Breast epithelium (tissue), 4 donors: ENCODE results near the gene C16orf90. TPM values are rescaled to one million over a fixed set of nuclear protein-coding genes. Genes with fewer than 3 reads are reported as not detected.

Source experiments
- DNase-seq, 2 donors: peaks; one replicate each; pipeline ENCODE4 v3.0.0-alpha.2; 2019; ENCODE audit warnings: low spot score in 2 of 2
- H3K27ac ChIP-seq, 2 donors: fragments of 200-600 bp; sonication (generic) in 1 of 2; one replicate each; pipeline ENCODE4 v1.5.1; 2016 to 2019; ENCODE audit warnings: mild to moderate bottlenecking in 1 of 2
- H3K27me3 ChIP-seq, 2 donors: fragments of 200-600 bp; sonication (generic) in 1 of 2; one replicate each; pipeline versions ENCODE4 v1.5.1 to v1.6.0; 2017 to 2019; ENCODE audit warnings: control low read depth in 1 of 2, mild to moderate bottlenecking in 1 of 2
- H3K36me3 ChIP-seq: fragments of 200-600 bp; one replicate; pipeline ENCODE4 v1.5.1; 2019
- H3K4me1 ChIP-seq, 2 donors: fragments of 200-600 bp; sonication (generic); one replicate each; pipeline ENCODE4 v1.5.1; 2016 to 2019; ENCODE audit warnings: control low read depth in 1 of 2
- H3K4me3 ChIP-seq, 3 donors: fragments of 200-600 bp; sonication (generic); 1 replicate in 2 of 3; 2 replicates in 1 of 3; pipeline ENCODE4 v1.5.1; 2016 to 2019; ENCODE audit warnings: mild to moderate bottlenecking in 3 of 3, moderate library complexity in 2 of 3
- H3K9me3 ChIP-seq, 2 donors: fragments of 200-600 bp; sonication (generic) in 1 of 2; one replicate each; pipeline ENCODE4 v1.5.1; 2016 to 2019; ENCODE audit warnings: control low read depth in 1 of 2
- CTCF ChIP-seq, 3 donors: fragments of 450-650 bp; IDR thresholded peaks; one replicate each; pipeline ENCODE4 v1.5.1; 2016 to 2017; ENCODE audit warnings: antibody characterized with exemption in 3 of 3, mild to moderate bottlenecking in 3 of 3, moderate library complexity in 3 of 3
- POLR2A ChIP-seq: fragments of 450-650 bp; IDR thresholded peaks from one replicate; pipeline ENCODE4 v1.6.1; 2016; ENCODE audit warnings: antibody characterized with exemption, mild to moderate bottlenecking, moderate library complexity
- POLR2AphosphoS5 ChIP-seq, 3 donors: sonication (generic); formaldehyde crosslinking; IDR thresholded peaks; one replicate each; pipeline ENCODE4 v1.6.1; 2017; ENCODE audit warnings: antibody characterized with exemption in 3 of 3
- intact Hi-C: fragments of 100-400 bp; cut with DNase I; formaldehyde crosslinking; loops from one replicate; pipeline ENCODE4 v1.15.1; 2023; ENCODE audit warnings: low total_unique reads
- total RNA-seq, 3 donors: library from RNA; depleted of rRNA; stranded (reverse); fragments of >200 nt; gene quantifications; one replicate each; pipeline ENCODE4 v1.1.0, GENCODE V29; 2016

Gene C16orf90
- total RNA-seq, 3 donors from 2014 or later: not detected

GRCh38 chr16:3467921-3468320 lies 27.4 kb downstream of the C16orf90 start:
- H3K4me1 ChIP-seq: no peaks in the 10 kb centered on the region

GRCh38 chr16:3467182-3467581 lies 28.1 kb downstream of the C16orf90 start:
- Histone ChIP-seq H3K9me3 (no peaks in the 10 kb centered on the region), H3K36me3 (no peaks in the 10 kb centered on the region), H3K27ac (no peak overlapping the region), H3K4me3 (no peak overlapping the region), H3K4me1 (no peaks in the 10 kb centered on the region), H3K27me3 (no peaks in the 10 kb centered on the region)
- intact Hi-C loops: no loop called here
- TF ChIP-seq POLR2AphosphoS5 (IDR thresholded peaks at IDR 0.05) (no peak), POLR2A (no peak), CTCF (IDR thresholded peaks at IDR 0.05) (no peak)
- no peak for DNase-seq

More at GRCh38 chr16:3467921-3468320, 27.4 kb downstream of the C16orf90 start:
- intact Hi-C loops: no loop called here
- TF ChIP-seq POLR2A (no peak), POLR2AphosphoS5 (IDR thresholded peaks at IDR 0.05) (no peak), CTCF (IDR thresholded peaks at IDR 0.05) (no peak)
- H3K27ac ChIP-seq: no peak overlapping the region
- H3K9me3 ChIP-seq: no peaks in the 10 kb centered on the region
- H3K27me3 ChIP-seq: no peaks in the 10 kb centered on the region
- no peak for DNase-seq
- H3K36me3 ChIP-seq: no peaks in the 10 kb centered on the region
- no peak overlapping the region for H3K4me3 ChIP-seq

- intact Hi-C loops: no loop called here
- Histone ChIP-seq H3K27me3 (no peaks in the 10 kb centered on the region), H3K36me3 (no peaks in the 10 kb centered on the region), H3K9me3 (no peaks in the 10 kb centered on the region), H3K4me1 (no peaks in the 10 kb centered on the region), H3K27ac (no peak overlapping the region), H3K4me3 (no peak overlapping the region)
- no peak for TF ChIP-seq CTCF (IDR thresholded peaks at IDR 0.05)
- no peak for TF ChIP-seq POLR2A
- TF ChIP-seq POLR2AphosphoS5 (IDR thresholded peaks at IDR 0.05): no peak
- no peak for DNase-seq
Observed at GRCh38 chr16:3465911-3466584, 29.2 kb downstream of the C16orf90 start.

GRCh38 chr16:3465301-3465700 lies 30.0 kb downstream of the C16orf90 start:
- Histone ChIP-seq H3K27me3 (no peaks in the 10 kb centered on the region), H3K36me3 (no peaks in the 10 kb centered on the region), H3K27ac (no peak overlapping the region), H3K4me3 (no peak overlapping the region), H3K9me3 (no peaks in the 10 kb centered on the region), H3K4me1 (no peaks in the 10 kb centered on the region)
- intact Hi-C loops: no loop called here
- DNase-seq: no peak
- no peak for TF ChIP-seq POLR2A
- no peak for TF ChIP-seq POLR2AphosphoS5 (IDR thresholded peaks at IDR 0.05)
- TF ChIP-seq CTCF (IDR thresholded peaks at IDR 0.05): no peak

DNA sequence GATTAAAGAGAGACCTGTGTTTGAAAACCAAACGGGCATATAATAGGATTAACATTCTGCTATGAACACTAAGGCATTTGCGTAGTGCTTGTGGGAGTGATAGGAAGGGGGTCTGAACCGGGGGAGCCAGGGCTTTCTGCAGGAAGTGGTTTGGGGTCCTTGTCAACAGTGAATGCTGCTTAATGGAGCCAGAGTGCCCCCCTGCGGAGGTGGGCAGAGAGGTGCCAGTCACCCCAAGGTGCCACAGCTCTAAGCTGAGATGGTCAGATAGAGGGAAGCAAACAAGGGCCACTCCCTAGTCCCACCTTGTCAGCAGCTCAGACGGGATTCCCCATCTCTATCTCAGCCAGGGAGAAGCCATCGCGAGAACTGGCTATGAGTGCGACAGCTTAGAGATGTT lies 34.1 kb downstream of the C16orf90 start:
- no peaks in the 10 kb centered on the region for H3K27me3 ChIP-seq
- H3K9me3 ChIP-seq: no peaks in the 10 kb centered on the region

More for the DNA sequence above, 34.1 kb downstream of the C16orf90 start:
- Histone ChIP-seq H3K4me1 (peaks cover 0 to 3% of the 10 kb centered on the region in 2 donors), H3K27ac (no peak overlapping the region), H3K4me3 (no peak overlapping the region), H3K36me3 (no peaks in the 10 kb centered on the region)
- intact Hi-C loops: no loop called here
- TF ChIP-seq CTCF (IDR thresholded peaks at IDR 0.05) (no peak), POLR2A (no peak), POLR2AphosphoS5 (IDR thresholded peaks at IDR 0.05) (no peak)
- DNase-seq: no peak
